Measurements from ENCODE around the gene FHIT. TPM values are rescaled to one million over a fixed set of nuclear protein-coding genes. Genes with fewer than 3 reads are reported as not detected.

Gene FHIT
- total RNA-seq, 4 donors from 2014 or later, result 4.6 to 6.1 (median 5.7) TPM

DNA sequence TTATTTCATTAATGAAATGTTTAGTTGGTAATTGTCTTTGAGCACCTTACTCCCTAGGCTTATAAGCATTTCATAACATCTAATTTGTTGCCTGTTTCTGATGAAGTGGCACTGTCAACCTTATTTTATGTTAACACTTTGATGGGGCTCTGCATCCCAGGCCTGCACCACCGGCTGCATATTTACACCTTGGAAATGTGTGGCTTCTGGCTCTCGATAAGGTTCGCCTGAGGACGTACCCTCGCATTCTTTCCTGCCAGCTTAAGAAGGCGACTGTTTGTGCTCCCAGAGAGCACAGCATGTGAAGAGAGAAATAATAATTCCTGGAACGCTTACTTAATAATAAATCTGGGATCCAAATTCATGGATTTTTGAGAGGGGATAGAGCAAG, 1438.1 kb downstream of the FHIT start:
- H3K4me3 ChIP-seq, result no peak overlapping the region
- no peaks in the 10 kb centered on the region for H3K9me3 ChIP-seq
- H3K36me3 ChIP-seq, result no peaks in the 10 kb centered on the region
- peaks cover 24 to 54% (median 51%) of the 10 kb centered on the region in 4 donors for H3K4me1 ChIP-seq
- H3K27ac ChIP-seq (replicated peaks in 1 of 4), result peak overlapping the region in 2 of 4 donors; percentile 4 to 37
- 70% methylated on average over 7 of the region's 7 CpGs for WGBS
- TF ChIP-seq POLR2AphosphoS5 (IDR thresholded peaks at IDR 0.05), result no peak
- TF ChIP-seq POLR2A (IDR thresholded peaks at IDR 0.05; ENCODE audit: low read depth), result no peak
- no peaks in the 10 kb centered on the region for H3K27me3 ChIP-seq
- no peak for DNase-seq (ENCODE audit: extremely low spot score)
- intact Hi-C loops (cut with DNase I), result no loop called here

DNA sequence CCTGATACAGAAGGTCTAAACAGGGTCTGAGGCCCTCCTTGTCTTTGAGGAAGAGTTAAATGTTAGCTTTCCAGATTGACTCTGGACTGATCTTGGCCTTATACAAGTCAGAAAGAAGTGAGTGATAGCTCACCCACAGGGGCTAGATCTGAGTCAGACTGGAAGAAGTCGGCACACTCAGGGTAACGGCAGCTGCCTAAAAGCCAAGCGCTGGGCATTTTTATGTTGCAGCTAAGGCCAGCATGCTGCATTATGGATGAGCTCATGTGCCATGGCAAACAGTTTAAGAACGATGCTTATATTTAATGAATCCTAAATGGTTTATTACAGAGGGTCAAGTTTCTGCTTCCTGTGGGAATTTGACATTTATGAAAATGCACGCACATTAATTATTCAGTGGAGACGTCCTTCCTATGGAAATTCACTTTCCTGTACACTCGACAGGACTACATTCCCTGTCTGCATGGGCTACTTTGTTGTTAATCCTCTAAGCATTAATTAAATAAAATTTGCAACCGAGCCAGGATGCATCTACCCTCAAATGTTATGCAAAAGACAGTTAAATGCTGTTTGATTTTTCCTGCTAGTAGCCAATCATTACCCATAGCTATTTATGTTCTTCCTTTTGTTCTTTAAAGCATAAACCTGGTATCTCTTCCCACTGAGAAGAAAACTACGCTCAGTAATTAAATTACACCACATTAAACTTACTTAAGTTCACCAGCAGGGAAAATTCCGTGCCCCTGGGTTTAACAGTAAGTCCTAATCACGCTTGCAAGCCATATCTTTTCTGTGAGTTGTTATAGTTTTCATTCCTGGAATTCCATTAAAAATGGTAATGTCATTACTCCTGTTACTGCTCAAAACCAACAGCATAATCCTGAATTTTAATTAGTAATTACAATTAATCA, 1438.8 kb downstream of the FHIT start:
- 79% methylated on average over 11 of the region's 11 CpGs for WGBS
- no peaks in the 10 kb centered on the region for H3K9me3 ChIP-seq
- H3K27me3 ChIP-seq, result no peaks in the 10 kb centered on the region
- intact Hi-C loops (cut with DNase I), result no loop called here
- H3K27ac ChIP-seq (replicated peaks in 1 of 4), result no peak overlapping the region
- no peak overlapping the region for H3K4me3 ChIP-seq
- DNase-seq (ENCODE audit: extremely low spot score), result no peak
- no peaks in the 10 kb centered on the region for H3K36me3 ChIP-seq
- TF ChIP-seq EP300 (IDR thresholded peaks at IDR 0.05) (no peak), CTCF (IDR thresholded peaks at IDR 0.05) (no peak), POLR2AphosphoS5 (IDR thresholded peaks at IDR 0.05) (no peak), POLR2A (IDR thresholded peaks at IDR 0.05; ENCODE audit: low read depth) (no peak)
- H3K4me1 ChIP-seq, result peaks cover 17 to 48% (median 45%) of the 10 kb centered on the region in 4 donors

- TF ChIP-seq POLR2AphosphoS5 (IDR thresholded peaks at IDR 0.05) (no peak), CTCF (IDR thresholded peaks at IDR 0.05) (no peak), POLR2A (IDR thresholded peaks at IDR 0.05; ENCODE audit: low read depth) (no peak), EP300 (IDR thresholded peaks at IDR 0.05) (no peak)
- intact Hi-C loops (cut with DNase I), result no loop called here
- H3K27ac ChIP-seq (replicated peaks in 1 of 4), result peak overlapping the region in 1 of 4 donors; percentile 6
- H3K27me3 ChIP-seq, result no peaks in the 10 kb centered on the region
- peaks cover 16 to 42% (median 40%) of the 10 kb centered on the region in 4 donors for H3K4me1 ChIP-seq
- H3K4me3 ChIP-seq, result no peak overlapping the region
- WGBS, result 38% methylated on average over 2 of the region's 2 CpGs
- DNase-seq (ENCODE audit: extremely low spot score), result no peak
- no peaks in the 10 kb centered on the region for H3K9me3 ChIP-seq
- H3K36me3 ChIP-seq, result no peaks in the 10 kb centered on the region
These were observed 1440.1 kb downstream of the FHIT start for GRCh38 chr3:59811160-59811559.

DNA sequence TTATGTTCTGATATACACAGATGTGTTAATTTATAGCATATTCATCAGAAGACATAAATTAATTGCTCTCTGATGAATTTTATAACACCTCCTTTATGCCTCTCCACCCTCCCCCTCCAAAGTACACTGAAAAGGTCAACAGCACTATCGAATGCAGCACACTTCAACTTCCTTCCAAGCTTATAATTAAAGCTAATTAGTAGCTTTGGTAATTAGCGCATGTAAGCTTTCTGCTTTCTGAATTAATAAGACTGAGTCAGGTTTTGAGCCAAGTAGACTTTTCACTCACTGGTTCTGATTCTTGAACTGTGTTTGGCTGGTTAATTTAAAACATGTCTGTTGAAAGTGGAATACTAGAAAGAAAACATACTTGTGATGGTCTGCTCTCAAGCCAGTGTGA, 1440.6 kb downstream of the FHIT start:
- TF ChIP-seq POLR2AphosphoS5 (IDR thresholded peaks at IDR 0.05), result no peak
- no peak for TF ChIP-seq CTCF (IDR thresholded peaks at IDR 0.05)
- no peak for TF ChIP-seq EP300 (IDR thresholded peaks at IDR 0.05)
- TF ChIP-seq POLR2A (IDR thresholded peaks at IDR 0.05; ENCODE audit: low read depth), result no peak
- intact Hi-C loops (cut with DNase I), result no loop called here
- H3K9me3 ChIP-seq, result no peaks in the 10 kb centered on the region
- H3K36me3 ChIP-seq, result no peaks in the 10 kb centered on the region
- peaks cover 16 to 42% (median 40%) of the 10 kb centered on the region in 4 donors for H3K4me1 ChIP-seq
- no peak for DNase-seq (ENCODE audit: extremely low spot score)
- no peaks in the 10 kb centered on the region for H3K27me3 ChIP-seq
- no peak overlapping the region for H3K4me3 ChIP-seq
- H3K27ac ChIP-seq (replicated peaks in 1 of 4), result peak overlapping the region in 1 of 4 donors; percentile 6
- 64% methylated on average over 2 of the region's 2 CpGs for WGBS

DNA sequence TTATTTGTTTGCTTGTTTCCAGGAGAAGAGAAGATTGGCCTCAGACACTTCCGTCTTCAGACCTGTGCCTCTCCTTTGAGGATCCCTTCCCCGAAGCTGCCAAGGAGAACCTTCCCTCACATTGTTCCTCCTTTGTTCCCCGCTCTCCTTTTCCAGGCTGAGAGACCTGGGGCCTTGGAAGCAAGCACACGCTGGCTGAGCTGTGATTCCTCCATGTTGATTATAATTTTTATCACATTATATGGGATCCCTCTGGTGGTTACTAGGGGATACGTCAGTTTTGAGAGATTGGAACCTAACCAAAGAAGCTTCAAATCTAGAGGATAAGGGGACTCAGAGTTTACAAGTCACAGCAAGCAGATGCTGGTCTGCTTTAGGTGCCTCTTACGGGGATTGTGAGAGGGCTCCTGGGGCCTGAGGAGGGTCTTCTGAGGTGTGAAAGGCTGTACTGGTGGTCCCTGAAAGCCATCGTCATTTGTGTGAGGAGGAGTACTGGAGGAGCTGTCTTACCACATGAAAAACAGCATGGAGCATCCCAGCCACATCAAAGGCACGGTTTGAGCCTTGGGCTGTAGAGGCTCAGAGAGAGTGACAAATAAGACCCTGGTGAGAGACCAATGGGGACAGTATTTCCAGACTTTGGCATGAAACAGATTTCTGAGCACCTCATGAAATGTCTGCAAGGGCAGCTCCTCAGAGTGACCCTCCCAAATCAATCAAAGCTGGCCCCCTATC, 1441.4 kb downstream of the FHIT start:
- Histone ChIP-seq H3K4me3 (no peak overlapping the region), H3K27me3 (no peaks in the 10 kb centered on the region), H3K4me1 (peaks cover 16 to 42% (median 40%) of the 10 kb centered on the region in 4 donors), H3K36me3 (no peaks in the 10 kb centered on the region), H3K9me3 (no peaks in the 10 kb centered on the region), H3K27ac (replicated peaks in 1 of 4) (no peak overlapping the region)
- peak in 1 of 3 experiments; percentile 28 for TF ChIP-seq CTCF (IDR thresholded peaks at IDR 0.05)
- TF ChIP-seq POLR2AphosphoS5 (IDR thresholded peaks at IDR 0.05), result no peak
- intact Hi-C loops (cut with DNase I), result no loop called here
- WGBS, result 80% methylated on average over 8 of the region's 8 CpGs
- DNase-seq (ENCODE audit: extremely low spot score), result no peak

Data from esophagus muscularis mucosa (tissue), 4 donors.